BE2C (cell line): ENCODE results near the gene RPS14.

Experiments used
- DNase-seq: peaks from one replicate; pipeline ENCODE4 v3.0.0-alpha.2; 2020
- H3K27me3 ChIP-seq: fragments of 250-450 bp; sonication (Bioruptor Pico); 2 replicates; pipeline ENCODE4 v1.5.1; 2020; ENCODE audit warnings: mild to moderate bottlenecking
- H3K36me3 ChIP-seq: fragments of 250-450 bp; sonication (Bioruptor Pico); 2 replicates; pipeline ENCODE4 v1.5.1; 2020; ENCODE audit warnings: mild to moderate bottlenecking
- H3K4me1 ChIP-seq: fragments of 250-450 bp; sonication (Bioruptor Pico); 2 replicates; pipeline ENCODE4 v1.5.1; 2020
- H3K4me3 ChIP-seq: 2 replicates; pipeline ENCODE4 v1.5.1; 2011; ENCODE audit warnings: low read depth, low read length
- H3K9me3 ChIP-seq: fragments of 250-450 bp; sonication (Bioruptor Pico); 2 replicates; pipeline ENCODE4 v1.5.1; 2020
- CTCF ChIP-seq: IDR thresholded peaks from 2 replicates; pipeline ENCODE4 v1.5.1; 2012; ENCODE audit warnings: mild to moderate bottlenecking, low read depth, low read length

RPS14 gene

GRCh38 chr5:150404535-150404934 lies 45.0 kb downstream of the RPS14 start:
- no peaks in the 10 kb centered on the region for H3K9me3 ChIP-seq
- TF ChIP-seq CTCF = no peak
- H3K4me3 ChIP-seq = no peak overlapping the region
- H3K4me1 ChIP-seq = no peaks in the 10 kb centered on the region; the same call in 1 of the 2 replicates
- DNase-seq = no peak
- H3K27me3 ChIP-seq = no peaks in the 10 kb centered on the region
- peaks cover 3% of the 10 kb centered on the region; the same call in 1 of the 2 replicates for H3K36me3 ChIP-seq

GRCh38 chr5:150404121-150404520 lies 45.4 kb downstream of the RPS14 start:
- Histone ChIP-seq H3K4me1 (no peaks in the 10 kb centered on the region; the same call in 1 of the 2 replicates), H3K27me3 (no peaks in the 10 kb centered on the region), H3K9me3 (no peaks in the 10 kb centered on the region), H3K4me3 (no peak overlapping the region), H3K36me3 (peaks cover 8% of the 10 kb centered on the region; the same call in 1 of the 2 replicates)
- no peak for DNase-seq
- no peak for TF ChIP-seq CTCF

- no peaks in the 10 kb centered on the region; the same call in 1 of the 2 replicates for H3K4me1 ChIP-seq
- no peak for TF ChIP-seq CTCF
- no peaks in the 10 kb centered on the region for H3K27me3 ChIP-seq
- H3K36me3 ChIP-seq = peaks cover 20% of the 10 kb centered on the region
- no peaks in the 10 kb centered on the region for H3K9me3 ChIP-seq
- H3K4me3 ChIP-seq = no peak overlapping the region
- no peak for DNase-seq
These were observed 46.6 kb downstream of the RPS14 start for GRCh38 chr5:150402901-150403342.

- Histone ChIP-seq H3K9me3 (no peaks in the 10 kb centered on the region), H3K36me3 (peaks cover 26% of the 10 kb centered on the region), H3K4me1 (no peaks in the 10 kb centered on the region; the same call in 1 of the 2 replicates), H3K27me3 (no peaks in the 10 kb centered on the region), H3K4me3 (no peak overlapping the region)
- DNase-seq = no peak
- no peak for TF ChIP-seq CTCF
These were observed 47.2 kb downstream of the RPS14 start for GRCh38 chr5:150402229-150402773.

- TF ChIP-seq CTCF = no peak
- Histone ChIP-seq H3K9me3 (no peaks in the 10 kb centered on the region), H3K4me1 (no peaks in the 10 kb centered on the region; the same call in 1 of the 2 replicates), H3K4me3 (no peak overlapping the region), H3K36me3 (peaks cover 31% of the 10 kb centered on the region), H3K27me3 (no peaks in the 10 kb centered on the region)
- DNase-seq = no peak
These were observed 47.9 kb downstream of the RPS14 start for GRCh38 chr5:150401376-150402228.

- no peak for TF ChIP-seq CTCF
- no peaks in the 10 kb centered on the region; the same call in 1 of the 2 replicates for H3K4me1 ChIP-seq
- no peaks in the 10 kb centered on the region for H3K27me3 ChIP-seq
- no peak for DNase-seq
- H3K4me3 ChIP-seq = no peak overlapping the region
- H3K9me3 ChIP-seq = no peaks in the 10 kb centered on the region
- H3K36me3 ChIP-seq = peaks cover 36% of the 10 kb centered on the region
These were observed 48.5 kb downstream of the RPS14 start for GRCh38 chr5:150401076-150401375.
